Large intestine (tissue), 12 donors: ENCODE measurements around the gene NSUN4. TPM values are rescaled to one million over a fixed set of nuclear protein-coding genes. Genes with fewer than 3 reads are reported as not detected.

Source experiments
- DNase-seq, 2 donors: peaks; one replicate each; pipeline versions ENCODE4 v3.0.0 to v3.0.0-alpha.2; 2013
- H3K27ac ChIP-seq: one replicate; pipeline ENCODE4 v1.5.1; 2013; ENCODE audit warnings: low read length
- H3K27me3 ChIP-seq: 2 replicates; pipeline ENCODE4 v1.6.1; 2013; ENCODE audit warnings: low read length; ENCODE audit not compliant: control insufficient read depth, insufficient read depth
- H3K36me3 ChIP-seq: 2 replicates; pipeline ENCODE4 v1.6.1; 2013; ENCODE audit warnings: low read length; ENCODE audit not compliant: control insufficient read depth, insufficient read depth
- H3K4me1 ChIP-seq: one replicate; pipeline ENCODE4 v1.6.1; 2013; ENCODE audit warnings: low read length; ENCODE audit not compliant: control insufficient read depth, insufficient read depth
- H3K4me3 ChIP-seq: one replicate; pipeline ENCODE4 v1.5.1; 2013; ENCODE audit warnings: low read length
- H3K9me3 ChIP-seq: one replicate; pipeline ENCODE4 v1.6.1; 2013; ENCODE audit warnings: mild to moderate bottlenecking, low read depth, low read length, moderate library complexity; ENCODE audit not compliant: control insufficient read depth
- WGBS: methylation state at CpG from one replicate; pipeline ENCODE4 v1.1.5; 2013; ENCODE audit warnings: low lambda C conversion rate; ENCODE audit not compliant: insufficient coverage; 5-methylcytosine and 5-hydroxymethylcytosine counted together
- long read RNA-seq, 11 donors: transcript quantifications; one replicate each; lab custom pipeline, GENCODE V29; 2026
- polyA plus RNA-seq: library from polyadenylated mRNA; unstranded; fragments of 120-200 nt; gene quantifications from one replicate; pipeline ENCODE4 v1.2.1, GENCODE V29; 2013

Gene NSUN4
- 23.9 TPM for polyA plus RNA-seq
- long read RNA-seq, donor 1, full-length matches to known transcripts: 5 of 5 reads
- long read RNA-seq, donor 1, partial matches to known transcripts: 0 of 5 reads
- long read RNA-seq, donor 1, other reads (novel, unspliced or antisense): 0 of 5 reads
- long read RNA-seq, donor 2, partial matches to known transcripts: 0 of 4 reads
- long read RNA-seq, donor 2, other reads (novel, unspliced or antisense): 0 of 4 reads
- long read RNA-seq, donor 3: 0 reads
- long read RNA-seq, donor 4: 0 reads
- long read RNA-seq, donor 5: 0 reads
- long read RNA-seq, donor 6, transcript NSUN4-204 (6 exons, 2,150 nt): major isoform, 6 of 6 reads
- long read RNA-seq, donor 6, partial matches to known transcripts: 0 of 6 reads
- long read RNA-seq, donor 6, other reads (novel, unspliced or antisense): 0 of 6 reads
- long read RNA-seq, donor 7, partial matches to known transcripts: 0 of 2 reads
- long read RNA-seq, donor 7, other reads (novel, unspliced or antisense): 0 of 2 reads
- long read RNA-seq, donor 8, transcript NSUN4-204 (6 exons, 2,150 nt): major isoform, 6 of 23 reads
- long read RNA-seq, donor 8, partial matches to known transcripts: 17 of 23 reads
- long read RNA-seq, donor 8, other reads (novel, unspliced or antisense): 0 of 23 reads
- long read RNA-seq, donor 9, full-length matches to known transcripts: 4 of 4 reads
- long read RNA-seq, donor 9, partial matches to known transcripts: 0 of 4 reads
- long read RNA-seq, donor 9, other reads (novel, unspliced or antisense): 0 of 4 reads
- long read RNA-seq, donor 10, partial matches to known transcripts: 0 of 5 reads
- long read RNA-seq, donor 10, other reads (novel, unspliced or antisense): 0 of 5 reads
- long read RNA-seq, donor 11, partial matches to known transcripts: 0 of 4 reads
- long read RNA-seq, donor 11, other reads (novel, unspliced or antisense): 0 of 4 reads

DNA sequence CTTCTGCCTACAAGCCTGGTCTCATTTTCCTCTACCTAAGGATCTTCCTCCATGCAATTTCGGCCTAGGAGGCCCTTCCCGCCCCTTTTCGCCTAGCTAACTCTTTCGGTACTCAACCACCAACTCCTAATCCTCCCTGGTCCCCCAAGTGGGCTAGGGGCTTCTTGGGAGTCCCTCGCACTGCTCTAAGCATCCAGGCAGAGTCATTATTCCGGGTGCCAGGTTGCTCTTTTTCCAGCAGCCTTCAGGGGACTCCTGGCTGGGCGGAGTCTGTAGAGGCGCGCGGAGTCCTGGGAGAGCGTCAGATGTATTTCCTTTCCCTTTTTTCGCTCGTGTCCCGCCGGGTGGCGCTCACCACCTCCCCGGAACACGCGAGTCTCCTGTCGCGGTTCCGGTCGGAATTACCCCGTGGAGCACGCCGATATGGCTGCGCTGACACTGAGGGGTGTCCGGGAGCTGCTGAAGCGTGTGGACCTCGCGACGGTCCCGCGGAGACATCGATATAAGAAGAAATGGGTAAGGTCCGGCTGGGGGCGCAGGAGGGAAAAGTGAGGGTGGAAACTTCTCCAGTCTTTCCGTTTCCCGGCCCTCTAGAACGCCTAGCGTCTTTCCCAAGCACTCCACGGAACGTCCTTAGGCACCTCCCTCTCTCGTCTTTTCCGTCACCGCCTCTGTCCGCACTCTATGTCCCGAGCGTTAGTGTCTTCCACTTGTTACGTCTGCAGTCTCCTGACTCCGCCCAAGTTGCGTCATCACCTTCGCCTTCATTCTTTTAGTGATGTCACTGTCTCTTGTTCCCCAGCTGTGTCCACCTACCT is at the start of gene NSUN4:
TSS of gene NSUN4 (plus strand) at position 404 of the 818 bp plus-strand sequence. CDS start at position 424, 20 bp downstream.
- H3K36me3 ChIP-seq: peaks cover 16% of the 10 kb centered on the region
- peak within 1 kb of the TSS; percentile 93 for H3K4me3 ChIP-seq
- peaks cover 34% of the 10 kb centered on the region for H3K4me1 ChIP-seq
- WGBS: 0% methylated on average over 4 of the region's 53 CpGs
- no peaks in the 10 kb centered on the region for H3K9me3 ChIP-seq
- H3K27ac ChIP-seq: peak within 1 kb of the TSS; percentile 100
- peak; percentile 95 to 97 for DNase-seq
- no peaks in the 10 kb centered on the region for H3K27me3 ChIP-seq

DNA sequence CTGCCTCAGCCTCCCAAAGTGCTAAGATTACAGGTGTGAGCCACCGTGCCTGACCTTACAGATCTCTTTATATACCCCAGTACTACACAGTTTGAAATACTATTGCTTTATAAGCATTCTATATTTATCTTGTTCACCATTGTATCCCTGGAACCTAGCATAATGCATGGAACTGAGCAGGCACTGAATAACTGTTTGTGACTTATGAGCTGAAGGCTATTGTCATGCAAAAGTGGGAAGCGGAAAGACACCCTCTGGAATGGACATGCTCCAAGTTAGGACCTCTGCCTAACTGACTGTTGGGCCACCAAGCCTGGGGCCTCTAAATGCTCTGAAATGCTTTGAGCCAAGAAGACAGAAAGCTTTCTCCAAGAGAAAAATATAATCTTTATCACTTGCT is 45.3 kb upstream of the NSUN4 start:
- no CpG with 5 or more reads among the region's 2 CpGs for WGBS
- no peak overlapping the region for H3K27ac ChIP-seq
- H3K4me3 ChIP-seq: no peak overlapping the region
- H3K9me3 ChIP-seq: no peaks in the 10 kb centered on the region
- peaks cover 50% of the 10 kb centered on the region for H3K36me3 ChIP-seq
- no peaks in the 10 kb centered on the region for H3K27me3 ChIP-seq
- peaks cover 2% of the 10 kb centered on the region for H3K4me1 ChIP-seq
- DNase-seq: no peak

DNA sequence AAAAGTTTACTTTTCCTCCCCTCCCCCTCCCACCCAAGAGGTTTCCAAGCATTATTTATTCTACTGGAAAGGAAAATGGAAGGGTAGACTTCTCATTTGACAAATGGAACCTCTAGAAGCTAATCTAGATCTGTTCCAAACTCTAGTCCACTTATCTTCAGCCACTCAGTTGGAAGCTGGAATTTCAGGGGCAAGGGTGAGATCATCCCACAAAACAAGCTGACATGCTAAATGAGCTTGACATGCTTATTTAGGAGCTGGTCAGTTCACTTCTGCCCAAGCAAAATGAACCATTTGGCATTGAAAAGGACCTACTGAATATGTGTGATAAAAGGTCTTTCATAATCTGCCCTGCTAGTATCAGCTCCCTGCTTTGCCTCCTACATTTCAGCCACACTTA is 42.2 kb upstream of the NSUN4 start:
- Histone ChIP-seq H3K4me3 (no peak overlapping the region), H3K27ac (no peak overlapping the region), H3K4me1 (peaks cover 12% of the 10 kb centered on the region), H3K9me3 (no peaks in the 10 kb centered on the region), H3K36me3 (peaks cover 42% of the 10 kb centered on the region), H3K27me3 (no peaks in the 10 kb centered on the region)
- no peak for DNase-seq

- DNase-seq: peak in 1 of 2 donors; percentile 27
These were observed 39.8 kb upstream of the NSUN4 start for GRCh38 chr1:46300673-46301405.

DNA sequence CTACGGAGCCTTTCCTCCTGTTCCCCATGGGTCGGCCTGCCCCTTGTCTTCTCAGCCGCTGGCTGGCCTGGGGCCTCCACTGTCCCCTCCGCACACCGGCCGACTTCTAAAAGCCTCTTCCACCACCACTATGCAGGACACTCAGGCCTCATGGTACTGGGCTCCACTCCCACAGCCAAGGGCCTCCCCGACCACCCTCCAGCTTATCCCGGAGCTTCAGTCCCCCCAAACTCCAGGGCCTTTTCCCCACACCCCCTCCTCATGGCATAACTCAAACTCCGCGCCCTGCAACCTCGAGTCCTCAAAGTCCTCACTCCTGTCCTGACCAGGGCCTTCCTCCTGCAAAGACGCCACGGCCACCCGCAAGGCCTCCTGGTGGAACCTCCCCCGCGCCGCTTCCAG is 39.2 kb upstream of the NSUN4 start:
- peak overlapping the region; percentile 90 for H3K4me3 ChIP-seq

More at GRCh38 chr1:46300673-46301405, 39.8 kb upstream of the NSUN4 start:
- no peaks in the 10 kb centered on the region for H3K27me3 ChIP-seq
- H3K4me3 ChIP-seq: peak overlapping the region; percentile 90
- WGBS: 57% methylated on average over 3 of the region's 6 CpGs
- no peaks in the 10 kb centered on the region for H3K9me3 ChIP-seq
- peaks cover 18% of the 10 kb centered on the region for H3K4me1 ChIP-seq
- H3K36me3 ChIP-seq: peaks cover 19% of the 10 kb centered on the region
- peak overlapping the region; percentile 98 for H3K27ac ChIP-seq

GRCh38 chr1:46301808-46302640 is 38.6 kb upstream of the NSUN4 start:
- Histone ChIP-seq H3K9me3 (no peaks in the 10 kb centered on the region), H3K27ac (peak overlapping the region; percentile 98), H3K4me1 (peaks cover 18% of the 10 kb centered on the region), H3K36me3 (peaks cover 10% of the 10 kb centered on the region), H3K27me3 (no peaks in the 10 kb centered on the region), H3K4me3 (peak overlapping the region; percentile 90)
- WGBS: no CpG with 5 or more reads among the region's 79 CpGs
- peak; percentile 47 to 85 for DNase-seq

More for the DNA sequence above, 39.2 kb upstream of the NSUN4 start:
- Histone ChIP-seq H3K4me1 (peaks cover 18% of the 10 kb centered on the region), H3K27me3 (no peaks in the 10 kb centered on the region), H3K27ac (peak overlapping the region; percentile 98), H3K36me3 (peaks cover 16% of the 10 kb centered on the region), H3K9me3 (no peaks in the 10 kb centered on the region)
- WGBS: 33% methylated on average over 1 of the region's 17 CpGs
- DNase-seq: no peak

DNA sequence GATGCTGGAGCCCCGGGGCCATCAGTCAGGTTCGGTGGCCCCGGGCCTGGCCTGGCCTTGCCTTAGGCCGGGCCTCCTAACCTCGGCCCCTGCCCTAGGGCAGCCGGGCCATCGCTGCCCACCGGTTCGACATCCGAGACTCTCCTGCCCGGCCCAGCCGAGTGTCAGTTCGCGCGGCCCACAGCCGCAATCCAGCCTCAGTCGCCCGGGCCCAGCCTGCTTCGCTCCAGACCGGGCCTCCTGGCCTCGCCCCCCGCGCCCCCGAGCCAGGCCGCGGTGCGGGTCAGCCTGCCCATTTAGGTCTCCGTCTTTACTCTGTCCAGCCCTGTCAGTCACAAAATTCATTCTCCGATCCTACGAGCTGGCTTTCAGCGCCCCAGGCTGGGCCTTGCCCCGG is 38.0 kb upstream of the NSUN4 start:
- peak in 1 of 2 donors; percentile 79 for DNase-seq
- Histone ChIP-seq H3K4me3 (peak overlapping the region; percentile 90), H3K4me1 (peaks cover 18% of the 10 kb centered on the region), H3K27ac (peak overlapping the region; percentile 98), H3K27me3 (no peaks in the 10 kb centered on the region), H3K36me3 (peaks cover 8% of the 10 kb centered on the region), H3K9me3 (no peaks in the 10 kb centered on the region)
- no CpG with 5 or more reads among the region's 32 CpGs for WGBS

- peak; percentile 96 to 97 for DNase-seq
- Histone ChIP-seq H3K36me3 (peaks cover 4% of the 10 kb centered on the region), H3K4me1 (peaks cover 18% of the 10 kb centered on the region), H3K9me3 (no peaks in the 10 kb centered on the region), H3K4me3 (peak within 1 kb of the TSS; percentile 90), H3K27me3 (no peaks in the 10 kb centered on the region), H3K27ac (peak within 1 kb of the TSS; percentile 98)
- no CpG with 5 or more reads among the region's 61 CpGs for WGBS
These were observed 37.4 kb upstream of the NSUN4 start, which contains the start of the genes LRRC41 and UQCRH for GRCh38 chr1:46303038-46303871. TSS of gene LRRC41 (minus strand) at chr1:46303616. CDS start at chr1:46303322, 294 bp downstream. TSS of gene UQCRH (plus strand) at chr1:46303698. CDS start at chr1:46303767, 69 bp downstream.
